HFF-Myc (cell line): ENCODE measurements around the gene PPDPF.

Experiments
- DNase-seq: peaks from one replicate; pipeline ENCODE4 v3.0.0-alpha.2; 2011; ENCODE audit warnings: low read depth; ENCODE audit errors: extremely low read depth
- H3K4me3 ChIP-seq: replicated peaks from 2 replicates; pipeline ENCODE4 v1.5.1; 2011; ENCODE audit warnings: low read depth, mild to moderate bottlenecking, control low read depth, low read length
- TF ChIP-seq, protein P1 (sequence below): IDR thresholded peaks from 2 replicates; pipeline ENCODE4 v1.5.1; 2012; ENCODE audit warnings: mild to moderate bottlenecking, low read depth, low read length, control low read depth; ENCODE audit errors: missing control alignments

The PPDPF gene

DNA sequence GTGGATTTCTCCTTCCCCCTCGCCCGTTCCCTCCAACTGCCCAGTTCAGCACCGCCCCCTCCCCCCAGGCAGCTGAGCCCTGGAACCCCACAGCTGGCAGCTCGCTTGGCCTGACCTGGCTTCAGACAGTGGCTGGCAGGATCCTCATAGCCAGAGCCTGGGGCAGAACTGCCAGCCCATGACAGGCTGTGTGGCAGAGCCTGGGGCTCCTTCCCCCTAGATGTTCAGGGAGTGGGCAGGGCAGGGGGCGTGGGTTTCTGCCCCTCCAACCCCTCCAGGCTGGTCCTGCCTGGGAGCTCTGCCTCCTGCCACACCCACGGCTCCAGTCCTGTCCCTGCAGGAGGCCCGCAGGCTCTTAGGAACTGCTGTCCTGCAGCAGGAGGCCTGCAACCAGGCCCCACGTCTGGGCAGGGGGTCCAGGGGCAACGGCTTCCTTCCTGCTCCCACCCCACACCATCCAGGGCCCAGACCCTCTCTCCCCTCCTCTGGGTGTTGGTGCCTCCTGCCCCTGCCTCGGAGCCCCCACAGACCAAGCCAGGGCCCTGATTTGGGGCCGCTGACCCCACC is 38.5 kb upstream of the PPDPF start:
- H3K4me3 ChIP-seq: no peak overlapping the region
- no peak for DNase-seq
- TF ChIP-seq, protein P1, sequence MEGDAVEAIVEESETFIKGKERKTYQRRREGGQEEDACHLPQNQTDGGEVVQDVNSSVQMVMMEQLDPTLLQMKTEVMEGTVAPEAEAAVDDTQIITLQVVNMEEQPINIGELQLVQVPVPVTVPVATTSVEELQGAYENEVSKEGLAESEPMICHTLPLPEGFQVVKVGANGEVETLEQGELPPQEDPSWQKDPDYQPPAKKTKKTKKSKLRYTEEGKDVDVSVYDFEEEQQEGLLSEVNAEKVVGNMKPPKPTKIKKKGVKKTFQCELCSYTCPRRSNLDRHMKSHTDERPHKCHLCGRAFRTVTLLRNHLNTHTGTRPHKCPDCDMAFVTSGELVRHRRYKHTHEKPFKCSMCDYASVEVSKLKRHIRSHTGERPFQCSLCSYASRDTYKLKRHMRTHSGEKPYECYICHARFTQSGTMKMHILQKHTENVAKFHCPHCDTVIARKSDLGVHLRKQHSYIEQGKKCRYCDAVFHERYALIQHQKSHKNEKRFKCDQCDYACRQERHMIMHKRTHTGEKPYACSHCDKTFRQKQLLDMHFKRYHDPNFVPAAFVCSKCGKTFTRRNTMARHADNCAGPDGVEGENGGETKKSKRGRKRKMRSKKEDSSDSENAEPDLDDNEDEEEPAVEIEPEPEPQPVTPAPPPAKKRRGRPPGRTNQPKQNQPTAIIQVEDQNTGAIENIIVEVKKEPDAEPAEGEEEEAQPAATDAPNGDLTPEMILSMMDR: no peak

DNA sequence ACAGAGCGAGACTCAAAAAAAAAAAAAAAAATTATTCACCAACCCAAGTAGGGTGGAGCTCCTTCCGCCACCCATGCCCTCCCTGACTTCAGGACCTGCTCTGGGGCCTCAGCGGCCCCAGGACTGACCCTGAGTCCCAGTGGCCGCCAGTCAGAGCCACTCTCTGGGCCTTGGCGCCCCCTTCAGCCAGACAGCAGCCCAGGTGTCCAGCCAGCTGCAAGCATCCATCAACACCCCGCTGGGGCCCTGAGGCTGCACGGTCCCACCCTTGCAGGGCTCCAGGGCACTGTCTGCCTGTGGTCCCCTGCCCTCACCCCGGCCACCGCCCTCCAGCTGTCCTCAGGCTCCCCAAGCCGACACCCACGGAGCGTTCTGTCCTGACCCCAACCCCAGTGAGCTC is 36.7 kb upstream of the PPDPF start:
- no peak overlapping the region for H3K4me3 ChIP-seq
- DNase-seq: no peak
- TF ChIP-seq, protein P1: no peak

DNA sequence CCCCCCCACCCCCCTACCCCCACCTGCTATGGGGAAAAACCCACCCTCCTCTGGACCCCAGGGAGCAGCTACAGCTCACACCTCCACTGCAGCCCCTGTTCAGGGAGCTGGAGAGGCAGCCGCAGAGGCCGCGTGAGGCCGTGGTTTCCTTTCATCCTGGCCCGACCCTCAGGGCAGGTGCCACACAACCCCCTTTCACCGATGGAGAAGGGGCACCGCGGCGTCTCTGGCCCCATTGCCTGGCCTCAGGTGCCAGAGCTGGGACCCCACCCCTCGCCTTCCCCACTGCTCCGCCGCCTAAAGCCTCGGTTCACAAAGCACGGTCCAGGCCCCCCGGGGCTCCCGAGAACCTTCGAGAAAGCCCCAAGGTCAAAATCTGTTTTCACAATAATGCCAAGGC is 36.3 kb upstream of the PPDPF start:
- TF ChIP-seq, protein P1: no peak
- H3K4me3 ChIP-seq: no peak overlapping the region
- no peak for DNase-seq

DNA sequence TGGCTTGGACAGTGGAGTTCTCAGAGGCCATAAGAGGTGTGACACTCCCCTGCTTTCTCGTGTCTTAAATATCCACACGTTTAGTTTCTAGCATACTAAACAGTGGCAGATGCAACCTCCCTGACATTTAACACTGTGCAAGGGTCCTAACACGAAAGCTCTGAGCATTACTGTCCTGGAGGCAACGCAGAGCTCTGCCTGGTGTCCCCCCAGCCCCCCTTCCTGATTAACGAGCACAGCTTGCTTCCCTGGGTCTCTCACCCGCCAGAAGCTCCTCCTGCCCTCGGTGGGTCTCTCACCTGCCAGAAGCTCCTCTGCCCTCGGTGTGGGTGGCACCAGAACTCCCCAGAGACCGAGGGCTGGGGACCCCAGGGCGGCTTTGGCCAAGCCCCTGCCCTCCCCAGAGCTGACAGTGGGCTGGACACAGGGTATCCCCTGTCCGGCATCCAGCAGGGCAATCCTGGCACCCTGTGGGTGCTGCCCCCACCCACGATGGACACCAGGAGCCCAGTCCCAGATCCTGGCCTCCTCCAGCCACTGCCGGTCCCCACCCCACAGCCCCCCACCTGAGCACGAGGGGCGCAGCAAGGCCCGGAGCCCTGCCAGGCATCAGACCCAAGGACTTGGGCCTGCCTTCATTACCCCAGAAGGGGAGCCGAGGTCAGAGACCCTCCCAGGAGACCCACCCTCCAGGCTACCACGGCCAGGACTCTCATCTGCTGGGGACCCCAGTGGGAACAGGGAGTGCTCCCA is 35.7 kb upstream of the PPDPF start:
- no peak overlapping the region for H3K4me3 ChIP-seq
- TF ChIP-seq, protein P1: no peak
- DNase-seq: no peak

DNA sequence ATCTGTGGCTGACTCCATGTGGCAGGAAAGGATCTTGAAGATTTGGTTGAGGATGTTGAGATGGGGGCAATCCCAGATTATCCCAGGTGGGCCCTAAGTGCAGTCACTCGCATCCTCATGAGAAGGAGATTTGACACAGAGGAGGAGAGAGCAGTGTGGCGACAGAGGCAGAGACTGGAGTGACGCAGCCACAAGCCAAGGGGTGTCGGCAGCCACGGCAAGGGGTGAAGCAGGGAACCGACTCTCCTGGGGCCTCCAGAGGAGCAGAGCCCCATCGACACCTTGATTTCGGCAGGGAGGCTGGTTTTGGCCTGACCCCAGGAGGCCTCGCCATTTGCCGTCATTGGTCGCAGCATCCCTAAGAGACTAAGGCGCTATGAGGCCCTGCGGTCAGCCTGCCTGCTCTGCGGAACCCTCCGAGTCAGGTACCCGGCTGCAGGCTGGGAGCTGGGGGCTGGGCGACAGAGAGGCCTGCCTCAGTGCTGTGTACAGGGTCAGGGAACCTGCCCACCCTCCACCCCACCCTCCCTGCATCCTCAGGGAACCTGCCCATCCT is 34.2 kb upstream of the PPDPF start:
- DNase-seq: no peak
- TF ChIP-seq, protein P1: no peak
- no peak overlapping the region for H3K4me3 ChIP-seq

DNA sequence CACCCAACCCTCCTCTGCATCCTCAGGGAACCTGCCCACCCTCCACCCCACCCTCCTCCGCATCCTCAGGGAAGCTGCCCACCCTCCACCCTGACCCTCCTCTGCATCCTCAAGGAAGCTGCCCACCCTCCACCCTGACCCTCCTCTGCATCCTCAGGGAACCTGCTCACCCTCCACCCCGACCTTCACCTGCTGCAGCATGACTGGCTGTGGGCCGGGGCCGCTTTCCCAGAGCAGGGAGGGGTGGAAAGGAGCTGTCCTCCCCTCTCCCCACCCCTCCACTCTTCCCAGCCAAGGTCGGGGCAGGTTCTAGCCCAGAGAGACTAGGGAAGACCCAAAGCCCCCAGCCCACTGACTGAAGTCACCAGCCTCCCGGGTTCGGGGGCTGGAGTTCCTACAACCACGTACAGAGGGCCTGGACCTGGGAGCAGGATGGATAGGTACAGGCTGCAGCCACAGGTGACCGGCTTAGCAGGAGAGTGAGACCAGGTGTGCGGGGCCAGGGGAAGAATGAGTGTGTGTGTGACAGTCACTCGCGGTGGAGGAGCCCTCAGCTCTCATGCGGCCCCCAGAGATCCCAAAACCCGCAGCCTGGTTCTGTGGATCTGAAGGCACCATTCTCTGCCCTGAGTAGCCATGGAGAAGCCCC is 33.3 kb upstream of the PPDPF start:
- no peak for DNase-seq
- TF ChIP-seq, protein P1: no peak
- no peak overlapping the region for H3K4me3 ChIP-seq
